AG09309 (cell line): ENCODE measurements around the gene NAALADL2.
"Not testable (repeated sequence)": the region's sequence is repeated elsewhere in the genome, so short reads cannot be mapped to it uniquely, and the experiment has no call there.

Experiments
- DNase-seq: peaks from one replicate; pipeline ENCODE4 v3.0.0-alpha.2; 2010; ENCODE audit warnings: low read depth
- H3K4me3 ChIP-seq: 2 replicates; pipeline ENCODE4 v1.5.1; 2011; ENCODE audit warnings: mild to moderate bottlenecking, low read depth, low read length, moderate library complexity; ENCODE audit not compliant: control insufficient read depth
- TF ChIP-seq, protein P1 (sequence below): IDR thresholded peaks from 2 replicates; pipeline ENCODE4 v1.5.1; 2011; ENCODE audit warnings: mild to moderate bottlenecking, low read depth, low read length, inconsistent platforms; ENCODE audit not compliant: insufficient read depth, control insufficient read depth; ENCODE audit errors: missing control alignments

NAALADL2 gene

GRCh38 chr3:175807175-175807574 lies 948.0 kb downstream of the NAALADL2 start:
- no peak overlapping the region for H3K4me3 ChIP-seq
- TF ChIP-seq, protein P1, sequence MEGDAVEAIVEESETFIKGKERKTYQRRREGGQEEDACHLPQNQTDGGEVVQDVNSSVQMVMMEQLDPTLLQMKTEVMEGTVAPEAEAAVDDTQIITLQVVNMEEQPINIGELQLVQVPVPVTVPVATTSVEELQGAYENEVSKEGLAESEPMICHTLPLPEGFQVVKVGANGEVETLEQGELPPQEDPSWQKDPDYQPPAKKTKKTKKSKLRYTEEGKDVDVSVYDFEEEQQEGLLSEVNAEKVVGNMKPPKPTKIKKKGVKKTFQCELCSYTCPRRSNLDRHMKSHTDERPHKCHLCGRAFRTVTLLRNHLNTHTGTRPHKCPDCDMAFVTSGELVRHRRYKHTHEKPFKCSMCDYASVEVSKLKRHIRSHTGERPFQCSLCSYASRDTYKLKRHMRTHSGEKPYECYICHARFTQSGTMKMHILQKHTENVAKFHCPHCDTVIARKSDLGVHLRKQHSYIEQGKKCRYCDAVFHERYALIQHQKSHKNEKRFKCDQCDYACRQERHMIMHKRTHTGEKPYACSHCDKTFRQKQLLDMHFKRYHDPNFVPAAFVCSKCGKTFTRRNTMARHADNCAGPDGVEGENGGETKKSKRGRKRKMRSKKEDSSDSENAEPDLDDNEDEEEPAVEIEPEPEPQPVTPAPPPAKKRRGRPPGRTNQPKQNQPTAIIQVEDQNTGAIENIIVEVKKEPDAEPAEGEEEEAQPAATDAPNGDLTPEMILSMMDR = no peak
- no peak for DNase-seq

DNA sequence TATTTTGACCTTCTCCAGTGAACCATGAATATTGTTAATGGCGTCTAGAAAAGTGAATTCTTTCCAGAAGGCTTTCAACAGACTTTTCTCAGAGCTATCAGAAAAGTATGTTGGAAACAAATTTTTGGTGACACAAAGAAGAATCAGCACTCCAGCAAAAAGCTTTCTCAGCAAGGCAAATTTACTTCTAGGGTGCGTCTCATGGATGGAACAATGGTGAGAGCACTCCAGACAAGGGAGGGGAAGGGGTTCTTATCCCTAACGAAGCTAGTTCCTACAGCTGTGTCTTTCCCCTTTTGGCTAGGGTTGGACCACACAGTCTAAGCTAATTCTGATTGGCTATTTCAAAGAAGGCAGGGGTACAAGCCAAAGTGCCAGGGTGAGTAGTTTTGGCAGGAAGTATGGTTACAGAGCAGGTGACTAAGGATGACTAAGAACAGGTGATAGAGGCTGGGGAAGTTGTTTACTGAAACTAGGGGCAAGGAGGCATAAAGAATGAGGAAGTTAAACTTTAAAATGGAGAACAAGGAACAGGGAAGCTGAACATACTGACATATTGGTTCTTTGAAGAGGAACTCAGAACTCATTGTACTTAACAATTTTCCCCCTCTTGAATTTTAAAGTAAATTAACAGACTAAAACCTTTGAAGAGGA lies 959.8 kb downstream of the NAALADL2 start:
- no peak for DNase-seq
- TF ChIP-seq, protein P1 = no peak
- H3K4me3 ChIP-seq = no peak overlapping the region

GRCh38 chr3:175822766-175823491 lies 963.8 kb downstream of the NAALADL2 start:
- DNase-seq, H3K4me3 ChIP-seq: not testable (repeated sequence)

DNA sequence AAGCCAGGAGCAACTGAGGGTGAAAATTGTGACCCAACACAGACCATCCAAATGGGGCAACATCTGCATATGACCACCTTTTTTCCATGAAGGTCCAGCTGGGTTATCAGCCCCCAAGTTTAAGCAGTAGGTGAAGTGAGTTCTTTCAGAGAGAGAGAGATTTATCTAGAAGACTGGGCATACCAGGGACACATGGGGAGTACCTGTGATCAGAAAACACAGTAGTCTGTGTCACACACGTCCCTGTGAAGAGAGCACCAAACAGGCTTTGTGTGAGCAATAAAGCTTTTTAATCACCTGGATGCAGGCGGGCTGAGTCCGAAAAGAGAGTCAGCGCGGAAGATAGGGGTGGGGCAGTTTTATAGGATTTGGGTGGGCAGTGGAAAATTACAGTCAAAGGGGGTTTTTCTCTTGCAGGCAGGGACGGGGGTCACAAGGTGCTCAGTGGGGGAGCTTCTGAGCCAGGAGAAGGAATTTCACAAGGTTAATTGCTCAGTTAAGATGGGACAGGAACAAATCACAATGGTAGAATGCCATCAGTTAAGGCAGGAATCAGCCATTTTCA lies 966.0 kb downstream of the NAALADL2 start:
- DNase-seq, H3K4me3 ChIP-seq: not testable (repeated sequence)

DNA sequence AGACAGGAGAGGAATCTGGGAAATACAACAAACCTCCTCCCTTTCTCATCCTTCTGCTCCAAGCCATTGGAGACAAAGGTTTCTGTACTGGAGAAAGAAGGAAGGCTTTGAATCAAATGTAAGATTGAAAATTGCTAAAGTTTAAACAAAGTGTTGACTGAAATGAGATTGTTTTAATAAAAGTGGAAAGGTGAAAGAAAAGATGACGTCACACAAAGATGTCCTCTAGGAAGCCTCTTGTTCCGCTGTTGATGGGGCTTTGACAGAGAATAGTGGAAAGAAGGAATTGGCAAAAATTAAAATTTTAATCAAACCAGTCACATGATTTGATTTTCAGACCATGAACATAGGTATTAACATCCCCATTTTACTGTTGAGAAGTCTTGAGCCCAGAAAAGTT lies 967.6 kb downstream of the NAALADL2 start:
- DNase-seq = no peak
- H3K4me3 ChIP-seq = no peak overlapping the region
- TF ChIP-seq, protein P1 = no peak

- H3K4me3 ChIP-seq, DNase-seq: not testable (repeated sequence)
These were observed 970.7 kb downstream of the NAALADL2 start for GRCh38 chr3:175829809-175830208.

DNA sequence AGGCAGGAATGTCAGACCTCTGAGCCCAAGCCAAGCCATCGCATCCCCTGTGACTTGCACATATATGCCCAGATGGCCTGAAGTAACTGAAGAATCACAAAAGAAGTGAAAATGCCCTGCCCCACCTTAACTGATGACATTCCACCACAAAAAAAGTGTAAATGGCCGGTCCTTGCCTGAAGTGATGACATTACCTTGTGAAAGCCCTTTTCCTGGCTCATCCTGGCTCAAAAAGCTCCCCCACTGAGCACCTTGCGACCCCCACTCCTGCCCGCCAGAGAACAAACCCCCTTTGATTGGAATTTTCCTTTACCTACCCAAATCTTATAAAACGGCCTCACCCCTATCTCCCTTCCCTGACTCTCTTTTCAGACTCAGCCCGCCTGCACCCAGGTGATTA lies 976.6 kb downstream of the NAALADL2 start:
- H3K4me3 ChIP-seq, DNase-seq: not testable (repeated sequence)

- TF ChIP-seq, protein P1 = no peak
- H3K4me3 ChIP-seq = no peak overlapping the region
- no peak for DNase-seq
These were observed 977.5 kb downstream of the NAALADL2 start for GRCh38 chr3:175836617-175837016.

- H3K4me3 ChIP-seq = no peak overlapping the region
- TF ChIP-seq, protein P1 = no peak
- DNase-seq = no peak
These were observed 978.8 kb downstream of the NAALADL2 start for GRCh38 chr3:175837962-175838361.
